Measurements from ENCODE around the gene CDHR3. TPM values are rescaled to one million over a fixed set of nuclear protein-coding genes. Genes with fewer than 3 reads are reported as not detected.

CDHR3 gene
- total RNA-seq, 1 donor from 2014 or later: 1.4 TPM

- Histone ChIP-seq H3F3A (ENCODE audit: low read depth) (peaks cover 1% of the 10 kb centered on the region), H3K4me2 (no peak overlapping the region), H3K27me3 (no peaks in the 10 kb centered on the region), H3K4me3 (no peak overlapping the region), H3K27ac (no peak overlapping the region), H3K9me3 (ENCODE audit: low read depth) (no peaks in the 10 kb centered on the region), H3K36me3 (no peaks in the 10 kb centered on the region), H3K9ac (no peak overlapping the region), H3K4me1 (peaks cover 3% of the 10 kb centered on the region), H4K20me1 (ENCODE audit: low read depth) (no peaks in the 10 kb centered on the region), H2AFZ (replicated peaks) (no peak overlapping the region), H3K79me2 (ENCODE audit: low read depth) (no peaks in the 10 kb centered on the region)
- peaks cover 4% of the 10 kb centered on the region for H3K27me3 Mint-ChIP-seq (ENCODE audit: insufficient read depth, low read depth)
- no peaks in the 10 kb centered on the region for H3K36me3 Mint-ChIP-seq
- no peaks in the 10 kb centered on the region for H3K4me1 Mint-ChIP-seq
- TF ChIP-seq CTCF (IDR thresholded peaks at IDR 0.05) (no peak), EZH2 (IDR thresholded peaks at IDR 0.05) (no peak), EZH2phosphoT487 (IDR thresholded peaks at IDR 0.05) (no peak)
- no peak overlapping the region for H3K4me3 Mint-ChIP-seq
- H3K9me3 Mint-ChIP-seq: no peaks in the 10 kb centered on the region
- no peak overlapping the region for H3K27ac Mint-ChIP-seq
- no peak for DNase-seq (ENCODE audit: low spot score)
Measured at GRCh38 chr7:105976868-105977267, 13.8 kb downstream of the CDHR3 start.

- H3K36me3 ChIP-seq: no peaks in the 10 kb centered on the region
- H3K4me2 ChIP-seq: no peak overlapping the region
- no peaks in the 10 kb centered on the region for H3K79me2 ChIP-seq (ENCODE audit: low read depth)
- no peaks in the 10 kb centered on the region for H3K9me3 Mint-ChIP-seq
- no peaks in the 10 kb centered on the region for H4K20me1 ChIP-seq (ENCODE audit: low read depth)
- H3K4me1 ChIP-seq: peaks cover 6% of the 10 kb centered on the region
- H3K4me3 ChIP-seq: no peak overlapping the region
- no peaks in the 10 kb centered on the region for H3K27me3 ChIP-seq
- H3F3A ChIP-seq (ENCODE audit: low read depth): peaks cover 3% of the 10 kb centered on the region
- no peak overlapping the region for H3K4me3 Mint-ChIP-seq
- H3K27me3 Mint-ChIP-seq (ENCODE audit: insufficient read depth, low read depth): peaks cover 2% of the 10 kb centered on the region
- no peak for DNase-seq (ENCODE audit: low spot score)
- H3K9ac ChIP-seq: no peak overlapping the region
- no peak overlapping the region for H3K27ac Mint-ChIP-seq
- peaks cover 2% of the 10 kb centered on the region for H3K4me1 Mint-ChIP-seq
- no peak for TF ChIP-seq EZH2phosphoT487 (IDR thresholded peaks at IDR 0.05)
- TF ChIP-seq CTCF (IDR thresholded peaks at IDR 0.05): no peak
- no peak for TF ChIP-seq EZH2 (IDR thresholded peaks at IDR 0.05)
- H3K36me3 Mint-ChIP-seq: no peaks in the 10 kb centered on the region
- no peaks in the 10 kb centered on the region for H3K9me3 ChIP-seq (ENCODE audit: low read depth)
- no peak overlapping the region for H2AFZ ChIP-seq (replicated peaks)
- no peak overlapping the region for H3K27ac ChIP-seq
Measured at GRCh38 chr7:105978035-105978434, 15.0 kb downstream of the CDHR3 start.

GRCh38 chr7:105978974-105979373 lies 15.9 kb downstream of the CDHR3 start:
- no peaks in the 10 kb centered on the region for H3K27me3 ChIP-seq
- Mint-ChIP-seq H3K4me1 (peaks cover 3% of the 10 kb centered on the region), H3K9me3 (no peaks in the 10 kb centered on the region), H3K36me3 (no peaks in the 10 kb centered on the region), H3K27ac (no peak overlapping the region), H3K4me3 (no peak overlapping the region), H3K27me3 (ENCODE audit: insufficient read depth, low read depth) (peaks cover 2% of the 10 kb centered on the region)
- no peak overlapping the region for H3K4me2 ChIP-seq
- no peak overlapping the region for H3K9ac ChIP-seq
- no peaks in the 10 kb centered on the region for H4K20me1 ChIP-seq (ENCODE audit: low read depth)
- H3K36me3 ChIP-seq: no peaks in the 10 kb centered on the region
- no peak for DNase-seq (ENCODE audit: low spot score)
- no peaks in the 10 kb centered on the region for H3K79me2 ChIP-seq (ENCODE audit: low read depth)
- H3F3A ChIP-seq (ENCODE audit: low read depth): peaks cover 3% of the 10 kb centered on the region
- TF ChIP-seq CTCF (IDR thresholded peaks at IDR 0.05) (no peak), EZH2phosphoT487 (IDR thresholded peaks at IDR 0.05) (no peak), EZH2 (IDR thresholded peaks at IDR 0.05) (no peak)
- no peak overlapping the region for H2AFZ ChIP-seq (replicated peaks)
- peaks cover 6% of the 10 kb centered on the region for H3K4me1 ChIP-seq
- H3K27ac ChIP-seq: no peak overlapping the region
- no peak overlapping the region for H3K4me3 ChIP-seq
- no peaks in the 10 kb centered on the region for H3K9me3 ChIP-seq (ENCODE audit: low read depth)

All from neural progenitor cell (in vitro differentiated cells).